ENCODE measurements around the gene POP5. TPM values are rescaled to one million over a fixed set of nuclear protein-coding genes. Genes with fewer than 3 reads are reported as not detected.

Gene POP5
- total RNA-seq = 10 to 100 TPM; 15.9 to 42.2 (median 33.9) TPM

GRCh38 chr12:120580787-120581723, at the start of gene POP5:
Gene POP5 (minus strand): TSS chr12:120581402. CDS start chr12:120581362, 40 bp downstream.
- peaks cover 0 to 4% (median 0%) of the 10 kb centered on the region in 4 donors for H3K27me3 ChIP-seq
- 0 to 2% methylated on average over 11 to 56 of the region's 56 CpGs for WGBS, 2 donors
- peak within 1 kb of the TSS; percentile 75 to 94 (median 86) for H3K4me3 ChIP-seq
- peaks cover 14 to 37% (median 35%) of the 10 kb centered on the region in 4 donors for H3K36me3 ChIP-seq
- ATAC-seq (ENCODE audit: low FRiP score in 2 of 2) (peak; percentile 96 to 97), DNase-seq (peak; percentile 94 to 98)
- H3K9me3 ChIP-seq = no peaks in the 10 kb centered on the region
- TF ChIP-seq POLR2AphosphoS5 (IDR thresholded peaks at IDR 0.05) (peak; percentile 56 to 72), EP300 (IDR thresholded peaks at IDR 0.05) (no peak), POLR2A (IDR thresholded peaks at IDR 0.05) (peak in 2 of 4 donors; percentile 54 to 76)
- H3K27ac ChIP-seq = peak within 1 kb of the TSS; percentile 52 to 79 (median 76)
- peaks cover 18 to 39% (median 27%) of the 10 kb centered on the region in 4 donors for H3K4me1 ChIP-seq

GRCh38 chr12:120630104-120630892, 49.1 kb upstream of the POP5 start:
- Histone ChIP-seq H3K9me3 (no peaks in the 10 kb centered on the region), H3K27me3 (no peaks in the 10 kb centered on the region), H3K36me3 (no peaks in the 10 kb centered on the region), H3K4me1 (no peaks in the 10 kb centered on the region), H3K27ac (no peak overlapping the region), H3K4me3 (no peak overlapping the region)
- WGBS, 2 donors = 78 to 82% methylated on average over 15 of the region's 15 CpGs
- no peak for TF ChIP-seq EP300 (IDR thresholded peaks at IDR 0.05)
- TF ChIP-seq POLR2AphosphoS5 (IDR thresholded peaks at IDR 0.05) = no peak
- no peak for TF ChIP-seq POLR2A (IDR thresholded peaks at IDR 0.05)
- TF ChIP-seq CTCF (IDR thresholded peaks at IDR 0.05) = no peak
- ATAC-seq (ENCODE audit: low FRiP score in 2 of 2) (no peak), DNase-seq (no peak)

- DNase-seq (no peak), ATAC-seq (ENCODE audit: low FRiP score in 2 of 2) (no peak)
- H3K9me3 ChIP-seq = no peaks in the 10 kb centered on the region
- no peaks in the 10 kb centered on the region for H3K27me3 ChIP-seq
- no peak overlapping the region for H3K4me3 ChIP-seq
- 31 to 55% methylated on average over 4 of the region's 4 CpGs for WGBS, 2 donors
- no peak overlapping the region for H3K27ac ChIP-seq
- H3K36me3 ChIP-seq = no peaks in the 10 kb centered on the region
- no peaks in the 10 kb centered on the region for H3K4me1 ChIP-seq
- TF ChIP-seq POLR2AphosphoS5 (IDR thresholded peaks at IDR 0.05) = no peak
Observed at GRCh38 chr12:120628919-120629318, 47.7 kb upstream of the POP5 start.

- Histone ChIP-seq H3K4me1 (no peaks in the 10 kb centered on the region), H3K27me3 (no peaks in the 10 kb centered on the region), H3K4me3 (no peak overlapping the region), H3K27ac (no peak overlapping the region), H3K9me3 (no peaks in the 10 kb centered on the region), H3K36me3 (no peaks in the 10 kb centered on the region)
- TF ChIP-seq POLR2AphosphoS5 (IDR thresholded peaks at IDR 0.05) (no peak), CTCF (IDR thresholded peaks at IDR 0.05) (peak in 1 of 6 experiments; percentile 7), EP300 (IDR thresholded peaks at IDR 0.05) (no peak), POLR2A (IDR thresholded peaks at IDR 0.05) (no peak)
- DNase-seq (peak in 1 of 2 donors; percentile 71), ATAC-seq (ENCODE audit: low FRiP score in 2 of 2) (peak in 1 of 2 donors; percentile 21)
- WGBS, 2 donors = 75 to 85% methylated on average over 24 to 26 of the region's 26 CpGs
Observed at GRCh38 chr12:120625557-120626419, 44.6 kb upstream of the POP5 start.

GRCh38 chr12:120620624-120621023, 39.4 kb upstream of the POP5 start:
- ATAC-seq (ENCODE audit: low FRiP score in 2 of 2) = no peak
- 61 to 90% methylated on average over 2 of the region's 2 CpGs for WGBS, 2 donors

More at GRCh38 chr12:120620624-120621023, 39.4 kb upstream of the POP5 start:
- Histone ChIP-seq H3K4me3 (no peak overlapping the region), H3K27me3 (no peaks in the 10 kb centered on the region), H3K9me3 (no peaks in the 10 kb centered on the region), H3K36me3 (no peaks in the 10 kb centered on the region), H3K4me1 (no peaks in the 10 kb centered on the region), H3K27ac (no peak overlapping the region)
- TF ChIP-seq CTCF (IDR thresholded peaks at IDR 0.05) (no peak), EP300 (IDR thresholded peaks at IDR 0.05) (no peak), POLR2AphosphoS5 (IDR thresholded peaks at IDR 0.05) (no peak), POLR2A (IDR thresholded peaks at IDR 0.05) (no peak)
- DNase-seq = no peak
